DOHH2 (cell line): Measurements from ENCODE around the gene IRS2.

ENCODE experiments used
- EZH2phosphoT487 ChIP-seq: fragments of 200-600 bp; sonication (generic); IDR thresholded peaks from 2 replicates; pipeline ENCODE4 v1.6.1; 2017; ENCODE audit warnings: borderline replicate concordance, mild to moderate bottlenecking, antibody characterized with exemption, low read length, moderate library complexity, mixed read lengths
- TF ChIP-seq, protein P1 (sequence below): fragments of 200-600 bp; sonication (generic); IDR thresholded peaks from one replicate; pipeline ENCODE4 v1.5.1; 2014; ENCODE audit warnings: antibody characterized with exemption, mild to moderate bottlenecking, low read depth, low read length; ENCODE audit not compliant: poor library complexity, severe bottlenecking

DNA sequence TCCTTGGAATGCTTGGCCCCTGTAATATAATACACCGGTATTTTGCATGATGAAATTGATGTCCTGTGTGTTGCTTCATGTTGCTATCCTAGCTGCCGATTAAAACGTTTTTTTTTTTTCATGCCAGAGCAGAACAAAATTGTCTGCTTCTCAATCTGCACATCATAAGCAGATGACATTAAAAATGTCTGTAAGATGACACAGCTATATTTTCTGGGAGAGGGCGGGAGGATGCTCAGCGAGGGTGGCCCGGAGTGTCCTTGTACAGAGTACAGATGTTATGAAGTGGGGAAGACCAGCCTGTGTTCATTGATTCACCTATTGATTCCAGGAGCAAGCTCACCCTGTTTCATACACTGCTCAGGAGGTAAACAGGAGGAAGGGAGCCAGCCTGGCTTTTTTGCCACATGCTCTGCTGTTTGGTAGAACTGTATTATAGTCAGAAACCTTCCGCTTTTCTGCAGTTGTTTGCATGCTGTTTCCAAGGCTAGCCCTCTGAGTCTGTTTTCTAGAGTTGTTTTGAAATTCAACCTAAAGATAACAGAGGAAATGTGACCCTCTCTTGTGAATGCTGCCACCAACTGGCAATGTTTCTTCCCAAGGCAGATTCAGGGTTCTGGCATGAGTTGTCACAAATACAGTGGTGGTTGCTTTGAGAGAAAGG lies 4.7 kb upstream of the IRS2 start:
- no peak for TF ChIP-seq EZH2phosphoT487
- TF ChIP-seq, protein P1, sequence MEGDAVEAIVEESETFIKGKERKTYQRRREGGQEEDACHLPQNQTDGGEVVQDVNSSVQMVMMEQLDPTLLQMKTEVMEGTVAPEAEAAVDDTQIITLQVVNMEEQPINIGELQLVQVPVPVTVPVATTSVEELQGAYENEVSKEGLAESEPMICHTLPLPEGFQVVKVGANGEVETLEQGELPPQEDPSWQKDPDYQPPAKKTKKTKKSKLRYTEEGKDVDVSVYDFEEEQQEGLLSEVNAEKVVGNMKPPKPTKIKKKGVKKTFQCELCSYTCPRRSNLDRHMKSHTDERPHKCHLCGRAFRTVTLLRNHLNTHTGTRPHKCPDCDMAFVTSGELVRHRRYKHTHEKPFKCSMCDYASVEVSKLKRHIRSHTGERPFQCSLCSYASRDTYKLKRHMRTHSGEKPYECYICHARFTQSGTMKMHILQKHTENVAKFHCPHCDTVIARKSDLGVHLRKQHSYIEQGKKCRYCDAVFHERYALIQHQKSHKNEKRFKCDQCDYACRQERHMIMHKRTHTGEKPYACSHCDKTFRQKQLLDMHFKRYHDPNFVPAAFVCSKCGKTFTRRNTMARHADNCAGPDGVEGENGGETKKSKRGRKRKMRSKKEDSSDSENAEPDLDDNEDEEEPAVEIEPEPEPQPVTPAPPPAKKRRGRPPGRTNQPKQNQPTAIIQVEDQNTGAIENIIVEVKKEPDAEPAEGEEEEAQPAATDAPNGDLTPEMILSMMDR: no peak
